ENCODE data around the gene CRKL. TPM values are rescaled to one million over a fixed set of nuclear protein-coding genes. Genes with fewer than 3 reads are reported as not detected.

Gene CRKL
- total and polyA plus RNA-seq, 8 donors = 9.1 to 29.4 (median 18.3) TPM

GRCh38 chr22:20962491-20962945, 45.3 kb downstream of the CRKL start:
- H3K27me3 ChIP-seq = no peaks in the 10 kb centered on the region
- TF ChIP-seq CTCF (IDR thresholded peaks at IDR 0.05) = no peak
- intact Hi-C loops (cut with DNase I) = no loop called here
- no peak for DNase-seq
- WGBS, 2 donors = 85 to 93% methylated on average over 5 to 6 of the region's 6 CpGs
- no peaks in the 10 kb centered on the region for H3K9me3 ChIP-seq
- peaks cover 0 to 5% (median 4%) of the 10 kb centered on the region in 3 donors for H3K4me1 ChIP-seq
- FAIRE-seq = no peak
- no peak for ATAC-seq
- H3K4me3 ChIP-seq = no peak overlapping the region
- no peak overlapping the region for H3K27ac ChIP-seq
- H3K36me3 ChIP-seq = no peaks in the 10 kb centered on the region

GRCh38 chr22:20963201-20964052, 46.2 kb downstream of the CRKL start:
- intact Hi-C loops (cut with DNase I) = no loop called here
- no peak for FAIRE-seq
- 58 to 67% methylated on average over 7 of the region's 7 CpGs for WGBS, 2 donors

GRCh38 chr22:20964090-20964798, 47.0 kb downstream of the CRKL start:
- Histone ChIP-seq H3K36me3 (no peaks in the 10 kb centered on the region), H3K4me1 (peaks cover 0 to 4% (median 0%) of the 10 kb centered on the region in 3 donors), H3K27ac (no peak overlapping the region), H3K4me3 (peak overlapping the region in 2 of 4 donors; percentile 37 to 46), H3K27me3 (no peaks in the 10 kb centered on the region), H3K9me3 (no peaks in the 10 kb centered on the region)
- 62 to 64% methylated on average over 6 of the region's 6 CpGs for WGBS, 2 donors
- TF ChIP-seq CTCF (IDR thresholded peaks at IDR 0.05) = no peak
- ATAC-seq (no peak), DNase-seq (no peak), FAIRE-seq (no peak)
- intact Hi-C loops (cut with DNase I) = no loop called here

More at GRCh38 chr22:20963201-20964052, 46.2 kb downstream of the CRKL start:
- no peak for TF ChIP-seq CTCF (IDR thresholded peaks at IDR 0.05)
- Histone ChIP-seq H3K4me3 (no peak overlapping the region), H3K27me3 (no peaks in the 10 kb centered on the region), H3K9me3 (no peaks in the 10 kb centered on the region), H3K27ac (no peak overlapping the region), H3K4me1 (peaks cover 0 to 4% (median 0%) of the 10 kb centered on the region in 3 donors), H3K36me3 (no peaks in the 10 kb centered on the region)
- DNase-seq = no peak
- no peak for ATAC-seq

- Histone ChIP-seq H3K27ac (no peak overlapping the region), H3K4me1 (peaks cover 0 to 4% (median 0%) of the 10 kb centered on the region in 3 donors), H3K4me3 (peak overlapping the region in 2 of 4 donors; percentile 37 to 46), H3K9me3 (no peaks in the 10 kb centered on the region), H3K36me3 (no peaks in the 10 kb centered on the region), H3K27me3 (no peaks in the 10 kb centered on the region)
- ATAC-seq = no peak
- intact Hi-C loops (cut with DNase I) = no loop called here
- no peak for TF ChIP-seq CTCF (IDR thresholded peaks at IDR 0.05)
- FAIRE-seq = no peak
- WGBS, 2 donors = 5 to 8% methylated on average over 28 of the region's 28 CpGs
- no peak for DNase-seq
Observed at GRCh38 chr22:20964799-20965103, 47.5 kb downstream of the CRKL start.
